GM18873 (cell line): Measurements from ENCODE around the gene CIC.

Experiments used
- ATAC-seq: cut with Tn5 transposase; IDR thresholded peaks from one replicate; pipeline ENCODE4 v1.9.1; 2021; ENCODE audit warnings: mild to moderate bottlenecking, moderate library complexity, moderate number of reproducible peaks; ENCODE audit not compliant: unreplicated experiment, low FRiP score

Gene CIC

DNA sequence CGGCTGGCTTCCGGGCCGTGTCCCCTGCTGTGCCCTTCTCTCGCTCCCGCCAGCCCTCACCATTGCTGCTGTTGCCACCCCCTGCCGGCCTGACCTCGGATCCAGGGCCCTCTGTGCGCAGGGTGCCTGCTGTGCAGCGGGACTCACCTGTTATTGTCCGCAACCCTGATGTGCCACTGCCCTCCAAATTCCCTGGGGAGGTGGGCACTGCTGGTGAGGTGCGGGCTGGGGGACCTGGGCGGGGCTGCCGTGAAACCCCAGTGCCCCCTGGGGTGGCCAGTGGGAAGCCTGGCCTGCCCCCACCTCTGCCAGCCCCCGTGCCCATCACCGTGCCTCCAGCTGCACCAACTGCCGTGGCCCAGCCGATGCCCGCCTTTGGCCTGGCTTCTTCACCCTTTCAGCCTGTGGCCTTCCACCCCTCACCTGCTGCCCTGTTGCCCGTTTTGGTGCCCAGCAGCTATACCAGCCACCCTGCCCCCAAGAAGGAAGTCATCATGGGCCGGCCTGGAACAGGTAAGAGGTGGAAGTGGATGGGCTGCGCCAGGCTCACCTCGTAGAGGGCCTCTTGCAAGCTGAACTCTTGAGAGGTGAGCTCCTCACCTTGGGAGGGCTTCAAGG lies 5.1 kb downstream of the CIC start:
- no peak for ATAC-seq

DNA sequence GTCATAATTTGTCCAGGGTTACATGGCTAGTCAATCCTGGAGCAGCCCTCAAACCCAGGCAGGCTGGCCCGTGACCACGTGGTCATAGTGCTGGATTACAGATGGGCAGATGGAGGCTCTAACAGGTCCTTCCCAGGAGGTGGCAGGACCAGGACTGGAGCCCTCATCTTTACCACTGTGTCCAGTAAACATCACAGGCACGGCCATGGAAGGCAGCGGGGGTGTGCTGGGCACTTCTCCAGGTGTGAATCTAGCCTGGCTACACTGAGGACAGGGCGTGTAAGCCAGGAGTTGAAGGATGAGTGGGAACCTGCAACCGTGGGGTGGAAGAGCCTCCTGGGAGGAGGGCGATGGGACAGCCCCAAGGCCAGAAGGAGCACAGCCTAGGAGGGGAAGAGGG lies 6.1 kb downstream of the CIC start:
- no peak for ATAC-seq

DNA sequence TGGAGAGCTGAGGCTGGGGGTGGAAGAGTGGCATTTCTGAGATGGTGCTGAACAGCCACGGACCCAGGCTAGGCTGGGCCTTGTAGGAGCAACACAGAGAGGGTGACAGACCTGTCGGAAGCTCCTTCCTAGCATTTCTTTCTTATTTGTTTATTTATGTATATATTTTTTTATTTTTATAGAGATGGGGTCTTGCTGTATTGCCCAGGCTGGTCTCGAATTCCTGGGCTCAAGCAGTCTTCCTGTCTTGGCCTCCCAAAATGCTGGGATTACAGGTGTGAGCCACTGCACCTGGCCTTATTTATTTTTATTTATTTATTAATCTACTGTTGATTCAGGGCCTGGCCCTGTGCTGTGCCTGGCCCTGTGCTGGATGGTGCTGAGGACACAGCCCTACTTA lies 6.5 kb downstream of the CIC start:
- no peak for ATAC-seq

DNA sequence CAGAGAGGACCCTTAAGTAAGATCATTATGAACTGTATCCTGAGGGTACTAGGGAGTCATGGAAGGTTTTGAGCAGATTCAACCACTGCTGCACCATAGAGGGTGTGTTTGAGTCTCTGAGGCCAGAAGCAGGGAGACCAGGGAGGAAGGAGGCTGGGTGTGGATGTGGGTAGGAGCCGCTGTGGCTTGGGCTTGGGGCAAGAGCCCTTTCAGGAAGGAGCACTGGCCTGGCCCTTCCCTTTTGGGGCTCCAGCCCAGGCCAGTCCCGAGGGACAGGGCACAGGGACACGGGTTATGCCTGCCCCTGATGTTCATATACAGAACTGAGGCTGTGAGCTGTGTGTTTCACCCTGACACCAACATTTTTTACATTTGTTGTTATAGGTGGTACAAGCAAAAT lies 7.2 kb downstream of the CIC start:
- ATAC-seq, result no peak

- ATAC-seq, result no peak
These were observed 7.8 kb downstream of the CIC start for GRCh38 chr19:42276821-42277220.

DNA sequence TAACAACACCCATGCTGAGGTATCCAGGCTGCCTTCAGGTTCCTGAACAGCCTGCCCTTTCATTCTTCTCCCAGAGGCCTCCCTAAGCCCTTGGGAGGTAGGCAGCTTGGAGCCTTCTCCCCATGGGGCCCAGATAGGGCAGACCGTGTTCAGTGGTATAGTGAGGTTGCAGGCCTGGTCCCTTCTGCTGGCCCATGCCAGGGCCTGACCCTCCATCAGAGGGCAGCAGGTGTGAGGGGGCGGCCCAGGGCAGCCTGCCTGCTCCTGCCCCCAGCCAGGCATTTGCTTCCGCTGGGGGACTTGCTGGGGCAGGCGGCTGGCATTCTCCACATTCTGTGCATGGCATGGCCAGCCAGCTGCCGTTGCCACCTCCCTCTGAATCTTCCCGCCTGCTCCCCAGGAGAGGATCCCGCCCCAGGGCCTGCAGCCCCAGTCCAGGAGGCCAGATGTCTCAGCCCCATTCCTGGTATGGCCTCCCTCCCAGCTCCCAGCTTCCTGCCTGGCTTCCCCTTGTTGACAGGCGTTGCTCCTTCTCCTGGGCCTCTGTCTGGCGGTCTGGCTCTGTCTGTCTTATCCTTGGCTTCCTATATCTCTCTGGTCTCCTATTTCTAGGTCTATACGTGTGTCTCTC lies 8.9 kb downstream of the CIC start:
- ATAC-seq, result no peak

GRCh38 chr19:42278452-42279154 lies 9.6 kb downstream of the CIC start:
- ATAC-seq, result no peak

GRCh38 chr19:42279155-42279901 lies 10.3 kb downstream of the CIC start:
- ATAC-seq, result no peak

DNA sequence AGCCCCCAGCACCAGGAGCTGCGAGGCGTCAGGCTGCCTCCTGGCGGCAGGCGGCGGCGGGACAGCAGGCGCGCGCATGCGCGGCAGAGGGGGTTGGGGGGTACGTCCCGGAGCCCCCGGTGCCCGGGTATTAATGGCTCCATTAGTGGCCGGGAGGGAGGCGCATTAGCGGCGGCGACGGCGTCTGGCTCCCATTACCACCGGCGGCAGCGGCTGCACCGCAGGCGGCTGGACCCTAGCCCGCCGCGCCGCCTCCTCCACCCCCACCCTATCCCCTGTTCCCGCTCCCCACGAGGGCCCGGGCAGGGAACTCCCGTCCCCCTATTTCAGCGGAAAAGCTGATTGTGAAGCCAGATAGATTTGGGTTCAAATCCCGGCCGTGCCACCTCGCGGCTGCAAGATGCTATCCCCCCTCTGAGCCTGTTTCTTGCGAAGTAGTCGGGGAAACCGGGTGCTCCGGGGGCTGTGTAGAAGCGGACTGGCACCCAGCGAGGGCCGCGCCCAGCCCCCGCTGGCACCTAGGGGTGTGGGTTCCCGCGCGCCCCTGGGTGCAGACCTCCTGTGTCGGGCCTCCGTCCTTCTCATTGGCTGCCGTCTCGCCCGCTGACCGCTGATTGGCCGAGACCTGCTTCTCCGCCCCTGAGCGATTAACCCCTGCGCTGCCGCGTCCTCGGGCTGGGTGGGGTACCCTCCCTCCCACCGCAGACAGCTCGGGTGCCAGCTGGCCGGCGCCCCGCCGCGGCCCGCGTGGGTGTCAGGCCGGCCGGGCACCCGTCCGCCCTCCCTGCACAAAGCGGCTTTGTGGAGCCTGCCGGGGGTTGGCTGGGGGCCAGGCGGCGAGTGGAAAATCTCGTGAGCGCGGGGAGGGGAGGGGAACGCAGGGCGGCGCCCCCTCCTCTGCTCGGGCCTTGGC lies 11.1 kb downstream of the CIC start:
- ATAC-seq, result peak; percentile 32

DNA sequence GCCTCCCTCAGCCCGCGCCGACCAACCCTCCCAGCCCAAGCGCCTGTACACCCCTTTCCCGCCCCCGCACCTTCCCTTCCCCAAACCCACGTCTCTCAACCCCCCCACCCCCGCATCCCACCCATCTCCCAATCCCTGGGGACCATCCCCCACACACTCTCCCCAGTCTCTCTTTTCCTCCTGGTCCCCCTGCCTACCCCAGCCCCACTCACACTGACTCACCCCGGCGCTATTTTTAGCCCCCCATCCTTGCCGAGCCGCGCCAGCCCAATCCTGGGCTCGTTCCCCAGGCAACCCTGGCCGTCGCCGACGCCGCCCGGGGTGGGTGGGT lies 11.7 kb downstream of the CIC start:
- ATAC-seq, result no peak

- no peak for ATAC-seq
These were observed 12.2 kb downstream of the CIC start for GRCh38 chr19:42281146-42281826.

DNA sequence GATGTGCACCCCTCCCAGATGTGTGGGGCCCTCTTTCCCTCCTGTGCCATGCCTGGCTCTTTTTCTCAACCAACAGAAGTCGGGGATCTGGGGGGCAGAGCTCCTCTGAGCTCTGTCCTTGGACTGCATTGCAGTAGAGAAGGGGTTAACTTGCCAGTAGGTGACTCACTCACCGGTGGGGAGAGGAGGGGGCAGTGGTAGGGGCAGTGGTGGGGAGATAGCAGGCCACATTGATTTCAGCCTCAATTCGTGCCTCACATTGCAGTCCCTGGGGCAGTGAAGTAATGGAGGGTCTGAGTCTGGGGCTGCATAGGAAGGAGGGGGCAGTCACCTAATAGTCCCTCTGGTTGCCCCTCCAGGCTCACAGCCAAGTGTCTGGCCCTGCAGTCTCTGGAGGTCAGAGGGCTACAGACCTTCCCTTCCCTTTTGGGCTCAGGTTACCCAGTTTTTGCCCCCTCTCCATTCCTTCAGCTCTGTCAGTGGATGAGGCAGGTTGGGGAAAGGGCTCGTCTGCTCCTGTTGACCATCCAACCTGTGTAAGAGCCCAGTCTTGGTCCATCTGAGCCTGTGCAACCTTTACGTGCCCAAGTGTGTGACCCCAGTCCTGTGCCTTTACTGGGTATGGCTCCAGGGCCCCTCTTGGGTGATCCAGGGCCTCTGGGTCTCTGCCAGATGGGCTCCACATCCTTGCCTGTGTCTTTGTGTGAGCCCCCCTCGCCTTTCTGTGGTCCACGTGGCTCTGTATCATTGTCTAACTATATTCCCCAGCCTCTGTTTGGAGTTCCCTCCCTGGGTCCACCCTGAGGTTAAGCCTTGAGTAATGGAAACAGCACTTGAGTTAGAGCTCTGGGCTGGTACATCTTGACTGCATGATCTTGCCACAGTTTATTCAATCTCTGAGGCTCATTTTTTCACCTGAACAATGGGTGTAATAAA lies 13.0 kb downstream of the CIC start:
- ATAC-seq, result no peak

GRCh38 chr19:42282819-42283187 lies 13.8 kb downstream of the CIC start:
- ATAC-seq, result no peak

DNA sequence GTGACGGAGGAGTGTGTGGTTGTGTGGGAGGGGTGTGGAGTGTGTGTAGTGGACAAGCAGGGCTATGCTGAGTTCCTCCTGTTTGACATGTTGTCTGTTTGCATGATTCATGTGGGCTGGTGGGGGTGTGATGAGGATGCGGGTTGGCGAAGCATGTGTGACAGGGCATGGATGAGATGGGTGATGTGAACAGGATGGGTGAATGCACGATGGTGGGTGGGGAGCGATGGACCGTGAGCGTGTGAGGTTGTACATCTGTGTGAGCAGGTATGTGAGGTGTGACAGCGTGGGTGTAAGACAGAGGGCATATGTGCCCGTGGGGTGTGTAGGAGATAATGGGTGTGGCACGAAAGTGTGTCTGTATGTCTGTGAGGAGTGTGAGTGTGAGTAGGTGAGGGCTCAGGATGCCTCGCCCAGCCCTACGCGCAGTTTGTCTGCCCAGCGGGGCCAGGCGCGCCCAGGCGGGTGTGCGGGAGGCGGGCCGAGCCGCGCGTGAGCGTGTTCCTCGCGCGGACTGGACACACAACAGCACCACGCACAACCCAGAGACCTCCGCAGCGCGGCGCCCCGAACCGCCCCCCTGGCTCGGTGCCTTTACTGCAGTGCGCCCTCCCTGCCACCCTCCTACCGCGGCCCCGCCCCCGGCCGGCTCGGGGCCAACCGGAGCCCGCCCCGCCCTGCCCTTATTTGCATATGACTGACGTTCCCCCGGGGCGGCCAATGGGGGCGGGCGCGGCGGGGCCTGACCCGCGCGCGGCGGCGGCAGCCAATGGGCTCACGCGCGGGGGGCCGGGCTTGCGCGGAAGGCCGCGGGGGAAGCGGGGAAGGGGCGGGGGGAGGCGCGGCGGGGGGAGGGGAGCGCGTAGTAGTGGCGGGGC lies 14.4 kb downstream of the CIC start:
- peak; percentile 31 for ATAC-seq

- peak; percentile 8 for ATAC-seq
These were observed 15.0 kb downstream of the CIC start for GRCh38 chr19:42284066-42284501.

DNA sequence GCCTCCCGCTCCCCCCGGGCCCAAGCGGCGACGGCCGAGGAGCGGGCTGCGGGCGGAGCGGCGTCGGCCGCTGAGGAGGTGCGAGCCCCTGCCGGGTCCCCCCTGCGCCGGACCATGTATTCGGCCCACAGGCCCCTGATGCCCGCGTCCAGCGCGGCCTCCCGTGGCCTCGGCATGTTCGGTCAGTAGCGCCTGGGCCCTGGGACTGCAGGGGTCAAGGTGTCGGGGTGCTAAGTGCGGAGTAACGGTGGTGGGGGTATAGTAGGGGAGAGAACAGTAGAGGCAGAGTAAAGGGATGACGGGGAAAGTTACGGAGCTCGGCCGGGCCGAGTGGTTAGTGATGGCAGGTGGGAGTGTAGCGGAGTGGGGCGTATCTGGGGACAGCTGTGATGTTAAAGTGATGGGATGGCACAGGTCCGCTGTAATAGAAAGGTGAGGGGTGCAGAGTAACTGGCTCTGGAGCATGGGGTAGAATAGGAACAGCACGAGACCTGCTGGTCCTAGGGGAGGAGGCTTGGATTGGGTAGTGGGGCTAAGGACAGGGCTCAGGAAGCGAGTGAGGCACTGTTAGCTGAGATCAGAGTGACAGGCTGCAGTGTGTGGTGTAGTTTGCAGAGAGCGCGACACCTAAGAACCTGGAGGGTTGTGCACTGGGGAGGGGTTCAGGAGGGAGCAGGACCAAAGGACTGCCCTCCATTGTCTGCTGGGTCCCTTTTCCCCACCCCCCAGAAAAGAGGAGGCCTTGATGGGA lies 15.7 kb downstream of the CIC start:
- ATAC-seq, result no peak

- ATAC-seq, result no peak
These were observed 16.5 kb downstream of the CIC start for GRCh38 chr19:42285541-42285941.
